HG03108 (cell line): Measurements from ENCODE around the gene GGA2.
"Not testable (repeated sequence)": the region's sequence is repeated elsewhere in the genome, so short reads cannot be mapped to it uniquely, and the experiment has no call there.

Source experiments
- ATAC-seq: cut with Tn5 transposase; IDR thresholded peaks from one replicate; pipeline ENCODE4 v1.9.1; 2021; ENCODE audit warnings: moderate library complexity; ENCODE audit not compliant: unreplicated experiment

Gene GGA2

GRCh38 chr16:23510164-23510914 is at the start of gene GGA2:
TSS of gene GGA2 (minus strand) at chr16:23510494. CDS start at chr16:23510411, 83 bp downstream.
- ATAC-seq = peak; percentile 79

- peak; percentile 1 for ATAC-seq
Measured at GRCh38 chr16:23557779-23558702, 47.7 kb upstream of the GGA2 start.

GRCh38 chr16:23556881-23557778 is 46.8 kb upstream of the GGA2 start, which contains the start of the genes EARS2 and UBFD1:
TSS of gene EARS2 (minus strand) at chr16:23557350. CDS start at chr16:23557343, 7 bp downstream.
TSS of gene UBFD1 (plus strand) at chr16:23557727. CDS start at chr16:23557743, 16 bp downstream.
- peak; percentile 91 for ATAC-seq

- ATAC-seq = no peak
Measured at GRCh38 chr16:23554536-23554935, 44.2 kb upstream of the GGA2 start.

GRCh38 chr16:23552161-23552560 is 41.9 kb upstream of the GGA2 start:
- ATAC-seq = no peak

GRCh38 chr16:23549938-23550337 is 39.6 kb upstream of the GGA2 start:
- ATAC-seq = no peak

- no peak for ATAC-seq
Measured at GRCh38 chr16:23544436-23544835, 34.1 kb upstream of the GGA2 start.

- not testable (repeated sequence) for ATAC-seq
Measured at GRCh38 chr16:23540817-23541178, 30.5 kb upstream of the GGA2 start.

GRCh38 chr16:23539984-23540816 is 29.9 kb upstream of the GGA2 start:
- ATAC-seq = no peak

- no peak for ATAC-seq
Measured at GRCh38 chr16:23538919-23539278, 28.6 kb upstream of the GGA2 start.

GRCh38 chr16:23537390-23537789 is 27.1 kb upstream of the GGA2 start:
- no peak for ATAC-seq

- no peak for ATAC-seq
Measured at GRCh38 chr16:23535901-23536300, 25.6 kb upstream of the GGA2 start.

- no peak for ATAC-seq
Measured at GRCh38 chr16:23534868-23535860, 24.9 kb upstream of the GGA2 start.

GRCh38 chr16:23532448-23532847 is 22.2 kb upstream of the GGA2 start:
- ATAC-seq = no peak

GRCh38 chr16:23530062-23530461 is 19.8 kb upstream of the GGA2 start:
- ATAC-seq = no peak

GRCh38 chr16:23528644-23529310 is 18.5 kb upstream of the GGA2 start:
- no peak for ATAC-seq

- no peak for ATAC-seq
Measured at GRCh38 chr16:23527961-23528643, 17.8 kb upstream of the GGA2 start.

GRCh38 chr16:23524886-23525285 is 14.6 kb upstream of the GGA2 start:
- no peak for ATAC-seq
